ENCODE data around the gene CAMTA1.

GRCh38 chr1:7406641-7407543 is 621.6 kb downstream of the CAMTA1 start:
- no peak for TF ChIP-seq CTCF (conservative IDR thresholded peaks at IDR 0.05; ENCODE audit: low read length)
- no peak for TF ChIP-seq EZH2phosphoT487 (IDR thresholded peaks at IDR 0.05; ENCODE audit: borderline replicate concordance, low read depth, low read length)
